K562 (cell line): ENCODE data around the gene ACSBG1. TPM values are rescaled to one million over a fixed set of nuclear protein-coding genes. Genes with fewer than 3 reads are reported as not detected.

Source experiments
- BCL6 ChIP-seq: fragments of 250-450 bp; sonication (Bioruptor Pico); IDR thresholded peaks from 2 replicates; pipeline ENCODE4 v1.4.0; 2020
- CBFA2T3 ChIP-seq: fragments of 450-650 bp; IDR thresholded peaks from 2 replicates; pipeline ENCODE4 v1.6.1; 2017
- CBX8 ChIP-seq: fragments of 200-600 bp; sonication (generic); IDR thresholded peaks from 2 replicates; pipeline ENCODE4 v1.6.1; 2012; ENCODE audit warnings: borderline replicate concordance, mixed run types, low read depth, mild to moderate bottlenecking, moderate library complexity, mixed read lengths, low read length, control low read depth, inconsistent platforms; ENCODE audit not compliant: poor library complexity, severe bottlenecking; ENCODE audit errors: extremely low read depth
- CEBPZ ChIP-seq: fragments of 150-350 bp; IDR thresholded peaks from 2 replicates; pipeline ENCODE4 v1.6.1; 2014; ENCODE audit warnings: low read depth, mild to moderate bottlenecking, low read length, borderline replicate concordance
- CTBP1 ChIP-seq: fragments of 450-650 bp; IDR thresholded peaks from 2 replicates; pipeline ENCODE4 v1.6.1; 2016; ENCODE audit warnings: borderline replicate concordance
- DDX20 ChIP-seq: fragments of 450-650 bp; IDR thresholded peaks from 2 replicates; pipeline ENCODE4 v1.6.1; 2016; ENCODE audit warnings: missing genetic modification characterization, low read depth, mild to moderate bottlenecking, missing compliant biosample characterization, moderate library complexity
- DIDO1 ChIP-seq: fragments of 450-650 bp; IDR thresholded peaks from 2 replicates; pipeline ENCODE4 v1.6.1; 2016; ENCODE audit warnings: low read depth, missing biosample characterization, missing genetic modification characterization
- ELF4 ChIP-seq: fragments of 450-650 bp; formaldehyde crosslinking; IDR thresholded peaks from 2 replicates; pipeline ENCODE4 v1.4.0; 2022; ENCODE audit warnings: missing genetic modification characterization
- ETV6 ChIP-seq, 3 experiments: fragments of 150-350 bp in 1 of 3; sonication (generic) in 1 of 3; formaldehyde crosslinking in 1 of 3; IDR thresholded peaks; 2 replicates each; pipeline versions ENCODE4 v1.6.1 to v1.8.0; 2014 to 2022; ENCODE audit warnings: borderline replicate concordance in 2 of 3, low read depth in 2 of 3, antibody characterized with exemption in 1 of 3, low read length in 1 of 3, mild to moderate bottlenecking in 1 of 3, missing genetic modification reagents in 1 of 3
- HDAC1 ChIP-seq, 2 experiments: fragments of 450-650 bp; IDR thresholded peaks; 2 replicates each; pipeline ENCODE4 v1.6.1; 2016 to 2017; ENCODE audit warnings: inconsistent platforms in 1 of 2, mild to moderate bottlenecking in 1 of 2, moderate library complexity in 1 of 2
- HNRNPLL ChIP-seq: fragments of 200-400 bp; formaldehyde crosslinking; IDR thresholded peaks from 2 replicates; pipeline ENCODE4 v1.6.1; 2017; ENCODE audit warnings: low read length, low read depth, mild to moderate bottlenecking; ENCODE audit not compliant: poor library complexity, severe bottlenecking
- ILF3 ChIP-seq: fragments of 450-650 bp; IDR thresholded peaks from 2 replicates; pipeline ENCODE4 v1.6.1; 2018; ENCODE audit warnings: antibody characterized with exemption, mild to moderate bottlenecking, moderate library complexity, borderline replicate concordance
- MBD2 ChIP-seq: sonication (generic); IDR thresholded peaks from 2 replicates; pipeline ENCODE4 v1.6.1; 2016; ENCODE audit warnings: low read depth, borderline replicate concordance
- MEIS2 ChIP-seq: fragments of 450-650 bp; IDR thresholded peaks from 2 replicates; pipeline ENCODE4 v1.6.1; 2014; ENCODE audit warnings: mild to moderate bottlenecking; ENCODE audit not compliant: partially characterized antibody
- MTA2 ChIP-seq: fragments of 450-650 bp; IDR thresholded peaks from 2 replicates; pipeline ENCODE4 v1.6.1; 2016; ENCODE audit warnings: low read depth
- NR2F6 ChIP-seq: fragments of 450-650 bp; formaldehyde crosslinking; IDR thresholded peaks from 2 replicates; pipeline ENCODE4 v1.4.0; 2020; ENCODE audit warnings: mild to moderate bottlenecking
- RBM22 ChIP-seq: fragments of 200-400 bp; formaldehyde crosslinking; IDR thresholded peaks from 2 replicates; pipeline ENCODE4 v1.6.1; 2018; ENCODE audit warnings: low read length, low read depth; ENCODE audit not compliant: poor library complexity, severe bottlenecking
- RBM34 ChIP-seq: fragments of 200-400 bp; formaldehyde crosslinking; IDR thresholded peaks from 2 replicates; pipeline ENCODE4 v1.6.1; 2018; ENCODE audit warnings: low read length, borderline replicate concordance; ENCODE audit not compliant: insufficient read depth
- RCOR1 ChIP-seq, 2 experiments: IDR thresholded peaks; 2 replicates each; pipeline ENCODE4 v1.6.1; 2012; ENCODE audit warnings: low read depth in 2 of 2, low read length in 2 of 2, borderline replicate concordance in 1 of 2, improper control_type of control experiment in 1 of 2
- STAT5B ChIP-seq: fragments of 250-450 bp; sonication (Bioruptor Pico); IDR thresholded peaks from 2 replicates; pipeline ENCODE4 v1.8.0; 2021; ENCODE audit warnings: mild to moderate bottlenecking, inconsistent platforms
- TAF1 ChIP-seq: IDR thresholded peaks from 2 replicates; pipeline ENCODE4 v1.6.1; 2011; ENCODE audit warnings: mild to moderate bottlenecking, low read length, moderate library complexity; ENCODE audit not compliant: insufficient read depth, control insufficient read depth, severe bottlenecking; ENCODE audit errors: extremely low read depth
- TAL1 ChIP-seq: fragments of 450-650 bp; IDR thresholded peaks from 2 replicates; pipeline ENCODE4 v1.6.1; 2016; ENCODE audit warnings: mild to moderate bottlenecking
- ZNF655 ChIP-seq: fragments of 250-450 bp; sonication (Bioruptor Pico); IDR thresholded peaks from 2 replicates; pipeline ENCODE4 v1.5.0; 2021
- ZSCAN29 ChIP-seq: fragments of 450-650 bp; IDR thresholded peaks from 2 replicates; pipeline ENCODE4 v1.6.1; 2017
- ZSCAN32 ChIP-seq: fragments of 450-650 bp; formaldehyde crosslinking; IDR thresholded peaks from 2 replicates; pipeline ENCODE4 v1.4.0; 2020; ENCODE audit warnings: mild to moderate bottlenecking, moderate library complexity
- polyA plus RNA-seq, 8 experiments: library from polyadenylated mRNA; depleted of rRNA in 4 of 8; stranded (reverse) in 5 of 8; unstranded in 3 of 8; fragments of >200 nt; fragmentation: Nextera tagmentation in 2 of 8; fragmentation: Illumina TruSeq in 1 of 8; extraction: Ambion mirVana in 2 of 8; extraction: Trizol in 1 of 8; gene quantifications; 2 replicates each; pipeline versions ENCODE4 v1.2.1 to v1.2.3, GENCODE V29; 2011 to 2014; ENCODE audit warnings: inconsistent platforms in 1 of 8, missing spikeins in 1 of 8
- total RNA-seq, 7 experiments: library from RNA; depleted of rRNA in 6 of 7; stranded (reverse); fragments of >200 nt in 6 of 7; fragmentation: Illumina TruSeq in 2 of 7; extraction: Trizol in 2 of 7; gene quantifications; 2 replicates each; pipeline versions ENCODE4 v1.2.1 to v1.2.3, GENCODE V29; 2011 to 2021; ENCODE audit warnings: low replicate concordance in 1 of 7

ACSBG1 gene
- total and polyA plus RNA-seq, 9 of the 15 experiments (the other 6 are each of a cell fraction or from before 2014, with no cell fraction given): 0.36 to 6.4 (median 2.5) TPM

- TF ChIP-seq DDX20 (tag) (no peak), ZSCAN32 (CRISPR knock-in tag) (no peak), ZSCAN29 (no peak), DIDO1 (no peak), MTA2 (no peak), MEIS2 (peak; percentile 59), CBX8 (no peak), HDAC1 (IDR thresholded peaks at IDR 0.05) (no peak), STAT5B (CRISPR knock-in tag) (no peak), ZNF655 (CRISPR knock-in tag) (no peak), TAF1 (no peak), CBFA2T3 (no peak), MBD2 (no peak), CEBPZ (no peak), CTBP1 (0 out of 2 replicates have a peak, but pooled peaks have one; percentile 34), RBM22 (no peak), ETV6 (IDR thresholded peaks at IDR 0.05; ENCODE audit: borderline replicate concordance in 1 of 2, low read depth in 2 of 2, low read length in 1 of 2) (no peak), ETV6 (CRISPR knock-in tag; IDR thresholded peaks at IDR 0.05; ENCODE audit: borderline replicate concordance) (no peak), BCL6 (CRISPR knock-in tag) (no peak), ELF4 (CRISPR knock-in tag) (no peak), TAL1 (peak; percentile 26; the same call in 1 of the 2 replicates), NR2F6 (CRISPR knock-in tag) (no peak), ILF3 (no peak), RCOR1 (IDR thresholded peaks at IDR 0.05; ENCODE audit: borderline replicate concordance in 1 of 2, low read depth in 2 of 2, low read length in 2 of 2) (0 out of 4 replicates have a peak, but pooled peaks of 1 of the 2 experiments have one; percentile 7), HNRNPLL (peak; percentile 81), RBM34 (no peak)
Measured at GRCh38 chr15:78211189-78211921, 23.0 kb downstream of the ACSBG1 start (continued).
